Natural killer cell (primary cell): ENCODE data around the gene TSSK3. TPM values are rescaled to one million over a fixed set of nuclear protein-coding genes. Genes with fewer than 3 reads are reported as not detected.
A peak's percentile ranks its signal among the peaks of the same experiment; 100 is the strongest.

Experiments used
- ATAC-seq, 3 donors: fragments of 150-1000 bp in 2 of 3; fragments of 200-7000 bp in 1 of 3; cut with Tn5 transposase; 1 replicate in 1 of 3; 2 replicates in 2 of 3; pipeline ENCODE4 v1.10.0; 2021; ENCODE audit warnings: mild to moderate bottlenecking in 2 of 3, moderate library complexity in 2 of 3
- DNase-seq, 2 donors: peaks; one replicate each; pipeline versions ENCODE4 v3.0.0 to v3.0.0-alpha.2; 2013 to 2021; ENCODE audit warnings: mixed read lengths in 1 of 2
- H3K27ac ChIP-seq: one replicate; pipeline ENCODE4 v1.5.1; 2013; ENCODE audit warnings: mild to moderate bottlenecking, low read length
- H3K27me3 ChIP-seq: one replicate; pipeline ENCODE4 v1.6.1; 2013; ENCODE audit warnings: low read length; ENCODE audit not compliant: control insufficient read depth, insufficient read depth
- H3K36me3 ChIP-seq: one replicate; pipeline ENCODE4 v1.6.1; 2013; ENCODE audit warnings: low read length; ENCODE audit not compliant: control insufficient read depth, insufficient read depth
- H3K4me1 ChIP-seq: one replicate; pipeline ENCODE4 v1.6.1; 2013; ENCODE audit warnings: low read length; ENCODE audit not compliant: control insufficient read depth, insufficient read depth
- H3K4me3 ChIP-seq: one replicate; pipeline ENCODE4 v1.5.1; 2013; ENCODE audit warnings: low read length
- H3K9me3 ChIP-seq: one replicate; pipeline ENCODE4 v1.6.1; 2013; ENCODE audit warnings: low read length; ENCODE audit not compliant: control insufficient read depth, insufficient read depth
- H3K27ac Mint-ChIP-seq, 2 donors: one replicate each; pipeline ENCODE4 v1.8.0; 2022; ENCODE audit warnings: mild to moderate bottlenecking in 2 of 2, mixed read lengths in 2 of 2, moderate library complexity in 1 of 2
- H3K27me3 Mint-ChIP-seq, 2 donors: one replicate each; pipeline ENCODE4 v1.8.0; 2022; ENCODE audit warnings: low read depth in 2 of 2, mixed read lengths in 2 of 2
- H3K36me3 Mint-ChIP-seq: one replicate; pipeline ENCODE4 v1.8.0; 2022; ENCODE audit warnings: mixed read lengths
- H3K4me1 Mint-ChIP-seq, 2 donors: one replicate each; pipeline ENCODE4 v1.8.0; 2022; ENCODE audit warnings: mixed read lengths in 2 of 2
- H3K4me3 Mint-ChIP-seq: one replicate; pipeline ENCODE4 v1.8.0; 2022; ENCODE audit warnings: mild to moderate bottlenecking, moderate library complexity, mixed read lengths
- H3K9me3 Mint-ChIP-seq, 2 donors: one replicate each; pipeline ENCODE4 v1.8.0; 2022; ENCODE audit warnings: mixed read lengths in 2 of 2
- WGBS: methylation state at CpG from one replicate; pipeline ENCODE4 v1.1.7; 2013; ENCODE audit warnings: missing lambda C conversion rate; ENCODE audit not compliant: insufficient coverage; 5-methylcytosine and 5-hydroxymethylcytosine counted together
- intact Hi-C: fragments of 100-400 bp; cut with micrococcal nuclease; formaldehyde crosslinking; loops from one replicate; pipeline ENCODE4 v1.14.2; 2022
- total RNA-seq, 4 donors: library from RNA; stranded (reverse); fragments of 120-200 nt in 1 of 4; gene quantifications; one replicate each; pipeline versions ENCODE4 v1.2.3 to v1.2.4, GENCODE V29; 2013 to 2022
- TF ChIP-seq, protein P1 (sequence below): fragments of 200-600 bp; IDR thresholded peaks from one replicate; pipeline ENCODE4 v1.8.0; 2022; ENCODE audit warnings: antibody characterized with exemption

The TSSK3 gene
- total RNA-seq, 3 donors from 2014 or later (not counting 1 experiment from before 2014, with no cell fraction given), result 1.2 to 3.7 (median 1.4) TPM

DNA sequence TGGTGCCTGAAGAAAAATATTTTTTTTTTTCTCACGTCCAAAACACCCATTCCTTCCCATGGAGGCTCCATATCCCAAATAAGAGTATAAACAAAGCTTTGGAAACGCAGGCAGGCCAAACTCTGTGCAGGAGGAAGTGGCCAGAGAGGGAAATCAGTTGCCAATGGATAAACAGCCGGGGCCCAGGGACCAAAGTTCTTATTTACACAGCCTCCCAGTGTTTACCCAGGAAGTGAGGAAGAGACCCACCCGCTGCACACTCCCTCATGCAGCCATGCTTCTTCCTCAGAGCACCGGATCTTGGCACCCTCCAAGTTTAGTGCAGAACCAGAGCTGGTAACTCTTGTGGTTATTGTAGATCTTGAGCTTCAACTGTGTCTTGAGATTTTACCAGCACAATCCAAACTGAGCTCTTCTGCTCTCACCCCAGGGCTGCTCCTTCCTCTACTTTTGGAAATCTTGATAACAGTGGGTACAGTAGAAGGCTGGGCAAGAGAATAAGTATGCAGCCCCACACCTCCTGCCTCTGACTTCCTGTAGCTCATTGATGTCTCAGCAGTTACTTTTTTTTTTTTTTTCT is 40.5 kb upstream of the TSSK3 start:
- Histone ChIP-seq H3K36me3 (peaks cover 35% of the 10 kb centered on the region), H3K4me3 (no peak overlapping the region), H3K27ac (peak overlapping the region; percentile 24), H3K4me1 (peaks cover 34% of the 10 kb centered on the region), H3K27me3 (no peaks in the 10 kb centered on the region), H3K9me3 (no peaks in the 10 kb centered on the region)
- H3K9me3 Mint-ChIP-seq, result no peaks in the 10 kb centered on the region
- H3K36me3 Mint-ChIP-seq, result peaks cover 3% of the 10 kb centered on the region
- 33% methylated on average over 4 of the region's 5 CpGs for WGBS
- ATAC-seq (peak; percentile 72 to 86 (median 77)), DNase-seq (peak in 1 of 2 donors; percentile 70)
- TF ChIP-seq, protein P1, sequence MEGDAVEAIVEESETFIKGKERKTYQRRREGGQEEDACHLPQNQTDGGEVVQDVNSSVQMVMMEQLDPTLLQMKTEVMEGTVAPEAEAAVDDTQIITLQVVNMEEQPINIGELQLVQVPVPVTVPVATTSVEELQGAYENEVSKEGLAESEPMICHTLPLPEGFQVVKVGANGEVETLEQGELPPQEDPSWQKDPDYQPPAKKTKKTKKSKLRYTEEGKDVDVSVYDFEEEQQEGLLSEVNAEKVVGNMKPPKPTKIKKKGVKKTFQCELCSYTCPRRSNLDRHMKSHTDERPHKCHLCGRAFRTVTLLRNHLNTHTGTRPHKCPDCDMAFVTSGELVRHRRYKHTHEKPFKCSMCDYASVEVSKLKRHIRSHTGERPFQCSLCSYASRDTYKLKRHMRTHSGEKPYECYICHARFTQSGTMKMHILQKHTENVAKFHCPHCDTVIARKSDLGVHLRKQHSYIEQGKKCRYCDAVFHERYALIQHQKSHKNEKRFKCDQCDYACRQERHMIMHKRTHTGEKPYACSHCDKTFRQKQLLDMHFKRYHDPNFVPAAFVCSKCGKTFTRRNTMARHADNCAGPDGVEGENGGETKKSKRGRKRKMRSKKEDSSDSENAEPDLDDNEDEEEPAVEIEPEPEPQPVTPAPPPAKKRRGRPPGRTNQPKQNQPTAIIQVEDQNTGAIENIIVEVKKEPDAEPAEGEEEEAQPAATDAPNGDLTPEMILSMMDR, result no peak
- H3K27me3 Mint-ChIP-seq, result no peaks in the 10 kb centered on the region
- peak overlapping the region; percentile 75 to 80 for H3K27ac Mint-ChIP-seq
- peak overlapping the region; percentile 70 for H3K4me3 Mint-ChIP-seq
- H3K4me1 Mint-ChIP-seq, result peaks cover 26% of the 10 kb centered on the region in 2 donors
- intact Hi-C loops, result no loop called here

DNA sequence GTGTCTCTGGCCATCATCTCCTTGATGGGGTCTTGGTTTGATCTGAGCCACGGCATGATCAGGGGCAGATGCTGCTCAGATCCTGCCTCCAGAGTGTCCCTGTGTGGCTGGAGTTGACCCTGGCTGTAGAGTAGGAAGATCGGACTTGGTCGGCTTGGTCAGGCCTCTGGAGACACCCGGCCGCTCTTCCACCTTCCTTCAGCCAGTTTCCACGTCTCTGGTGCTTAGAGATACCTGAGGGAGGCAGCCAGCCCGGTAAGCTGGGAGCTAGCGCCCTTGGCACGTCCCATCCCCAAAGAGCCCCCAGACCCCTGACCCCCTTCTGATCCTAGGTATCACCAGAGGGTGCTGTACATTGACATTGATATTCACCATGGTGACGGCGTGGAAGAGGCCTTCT is 35.1 kb upstream of the TSSK3 start:
- no peak overlapping the region for H3K4me3 Mint-ChIP-seq
- H3K27ac ChIP-seq, result no peak overlapping the region
- no peaks in the 10 kb centered on the region for H3K9me3 ChIP-seq
- DNase-seq, result no peak
- H3K36me3 Mint-ChIP-seq, result peaks cover 11% of the 10 kb centered on the region
- H3K36me3 ChIP-seq, result peaks cover 68% of the 10 kb centered on the region
- intact Hi-C loops, result no loop called here
- H3K4me3 ChIP-seq, result no peak overlapping the region
- 99% methylated on average over 11 of the region's 11 CpGs for WGBS
- peaks cover 16% of the 10 kb centered on the region for H3K4me1 ChIP-seq
- no peaks in the 10 kb centered on the region for H3K9me3 Mint-ChIP-seq
- no peaks in the 10 kb centered on the region for H3K27me3 ChIP-seq
- no peaks in the 10 kb centered on the region for H3K27me3 Mint-ChIP-seq
- ATAC-seq, result no peak
- peaks cover 12 to 19% of the 10 kb centered on the region in 2 donors for H3K4me1 Mint-ChIP-seq
- no peak overlapping the region for H3K27ac Mint-ChIP-seq
- TF ChIP-seq, protein P1, result no peak

DNA sequence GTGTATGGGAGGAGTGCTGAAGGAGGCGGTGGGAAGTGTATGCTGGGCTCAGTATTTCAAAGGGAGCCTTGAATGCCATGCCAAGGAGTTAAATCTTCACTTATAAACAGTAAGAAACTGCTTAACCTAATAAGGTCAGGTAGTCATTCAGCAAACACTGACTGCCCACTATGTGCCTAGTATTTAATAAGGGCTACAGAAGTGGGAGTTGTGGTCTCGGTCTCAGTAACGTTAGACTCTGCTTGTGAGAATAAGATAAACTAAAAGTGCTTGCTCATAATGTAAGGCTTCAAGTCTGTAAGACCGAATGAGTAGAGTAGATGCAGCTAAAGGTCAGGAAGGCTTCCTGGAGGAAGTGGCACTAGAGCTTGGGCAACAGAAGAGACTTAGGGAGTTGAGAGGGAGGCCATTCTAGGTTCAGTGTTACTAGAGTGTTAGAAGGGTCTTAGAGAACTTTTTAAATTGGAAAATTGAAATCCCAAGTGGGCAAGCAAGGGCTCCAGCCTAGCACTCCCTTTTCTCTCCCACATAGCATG is 32.3 kb upstream of the TSSK3 start:
- WGBS, result 91% methylated on average over 4 of the region's 4 CpGs
- DNase-seq, result no peak
- Mint-ChIP-seq H3K4me3 (no peak overlapping the region), H3K27ac (peak overlapping the region in 1 of 2 donors; percentile 51), H3K36me3 (peaks cover 11% of the 10 kb centered on the region), H3K27me3 (no peaks in the 10 kb centered on the region), H3K9me3 (no peaks in the 10 kb centered on the region), H3K4me1 (peaks cover 21% of the 10 kb centered on the region in 2 donors)
- TF ChIP-seq, protein P1, result no peak
- Histone ChIP-seq H3K36me3 (peaks cover 76% of the 10 kb centered on the region), H3K4me1 (peaks cover 9% of the 10 kb centered on the region), H3K4me3 (no peak overlapping the region), H3K27ac (no peak overlapping the region), H3K27me3 (no peaks in the 10 kb centered on the region), H3K9me3 (no peaks in the 10 kb centered on the region)
- no peak for ATAC-seq
- intact Hi-C loops, result no loop called here
